GM12872 (cell line): ENCODE results near the gene TMEM184C.

Experiments used
- TF ChIP-seq, protein P1 (sequence below): IDR thresholded peaks from 3 replicates; pipeline ENCODE4 v1.5.1; 2011; ENCODE audit warnings: low read depth, mild to moderate bottlenecking, low read length, moderate library complexity; ENCODE audit not compliant: insufficient read depth

The TMEM184C gene

GRCh38 chr4:147599769-147600168 lies 17.4 kb upstream of the TMEM184C start:
- TF ChIP-seq, protein P1, sequence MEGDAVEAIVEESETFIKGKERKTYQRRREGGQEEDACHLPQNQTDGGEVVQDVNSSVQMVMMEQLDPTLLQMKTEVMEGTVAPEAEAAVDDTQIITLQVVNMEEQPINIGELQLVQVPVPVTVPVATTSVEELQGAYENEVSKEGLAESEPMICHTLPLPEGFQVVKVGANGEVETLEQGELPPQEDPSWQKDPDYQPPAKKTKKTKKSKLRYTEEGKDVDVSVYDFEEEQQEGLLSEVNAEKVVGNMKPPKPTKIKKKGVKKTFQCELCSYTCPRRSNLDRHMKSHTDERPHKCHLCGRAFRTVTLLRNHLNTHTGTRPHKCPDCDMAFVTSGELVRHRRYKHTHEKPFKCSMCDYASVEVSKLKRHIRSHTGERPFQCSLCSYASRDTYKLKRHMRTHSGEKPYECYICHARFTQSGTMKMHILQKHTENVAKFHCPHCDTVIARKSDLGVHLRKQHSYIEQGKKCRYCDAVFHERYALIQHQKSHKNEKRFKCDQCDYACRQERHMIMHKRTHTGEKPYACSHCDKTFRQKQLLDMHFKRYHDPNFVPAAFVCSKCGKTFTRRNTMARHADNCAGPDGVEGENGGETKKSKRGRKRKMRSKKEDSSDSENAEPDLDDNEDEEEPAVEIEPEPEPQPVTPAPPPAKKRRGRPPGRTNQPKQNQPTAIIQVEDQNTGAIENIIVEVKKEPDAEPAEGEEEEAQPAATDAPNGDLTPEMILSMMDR, result no peak

DNA sequence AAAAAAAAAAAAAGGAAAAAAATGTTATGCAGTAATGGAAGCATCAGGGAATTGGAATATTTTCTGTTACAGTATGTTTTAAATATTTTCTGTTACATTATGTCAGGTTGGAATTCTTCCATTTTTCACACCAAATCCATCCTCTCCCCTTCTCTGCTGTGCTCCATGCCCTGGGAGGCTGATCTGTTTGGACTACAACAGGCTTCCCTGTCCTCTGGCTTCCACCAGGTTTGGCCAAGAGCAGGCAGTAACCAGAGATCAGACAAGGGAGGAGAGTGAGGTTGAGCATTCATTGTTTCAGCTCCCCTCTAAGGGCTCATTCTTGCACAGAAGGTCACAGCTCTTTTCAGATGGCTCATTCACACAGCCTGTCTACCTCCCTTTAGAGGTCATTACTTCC lies 11.7 kb upstream of the TMEM184C start:
- TF ChIP-seq, protein P1, result no peak

- TF ChIP-seq, protein P1, result no peak
Measured at GRCh38 chr4:147607471-147607870, 9.7 kb upstream of the TMEM184C start.

DNA sequence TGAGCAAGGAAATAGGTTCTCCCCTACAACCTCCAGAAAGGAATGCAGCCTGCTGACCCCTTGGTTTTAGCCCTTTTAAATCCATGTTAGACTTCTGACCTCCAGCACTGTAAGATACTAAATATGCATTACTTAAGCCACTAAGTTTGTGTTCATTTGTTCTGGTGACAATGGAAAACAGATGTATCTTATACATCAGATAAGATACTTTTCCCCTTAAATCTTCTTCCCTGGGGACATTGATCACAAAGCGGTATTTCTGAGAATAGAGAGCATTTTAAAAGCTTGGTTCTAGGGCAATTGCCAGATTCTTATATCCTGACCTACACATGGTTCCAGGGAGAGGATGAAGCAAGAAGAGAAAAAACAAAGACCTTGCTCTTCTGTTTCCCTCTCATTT lies 6.5 kb upstream of the TMEM184C start:
- TF ChIP-seq, protein P1, result no peak

- TF ChIP-seq, protein P1, result no peak
Measured at GRCh38 chr4:147616849-147617172, 386 bp upstream of the TMEM184C start.

DNA sequence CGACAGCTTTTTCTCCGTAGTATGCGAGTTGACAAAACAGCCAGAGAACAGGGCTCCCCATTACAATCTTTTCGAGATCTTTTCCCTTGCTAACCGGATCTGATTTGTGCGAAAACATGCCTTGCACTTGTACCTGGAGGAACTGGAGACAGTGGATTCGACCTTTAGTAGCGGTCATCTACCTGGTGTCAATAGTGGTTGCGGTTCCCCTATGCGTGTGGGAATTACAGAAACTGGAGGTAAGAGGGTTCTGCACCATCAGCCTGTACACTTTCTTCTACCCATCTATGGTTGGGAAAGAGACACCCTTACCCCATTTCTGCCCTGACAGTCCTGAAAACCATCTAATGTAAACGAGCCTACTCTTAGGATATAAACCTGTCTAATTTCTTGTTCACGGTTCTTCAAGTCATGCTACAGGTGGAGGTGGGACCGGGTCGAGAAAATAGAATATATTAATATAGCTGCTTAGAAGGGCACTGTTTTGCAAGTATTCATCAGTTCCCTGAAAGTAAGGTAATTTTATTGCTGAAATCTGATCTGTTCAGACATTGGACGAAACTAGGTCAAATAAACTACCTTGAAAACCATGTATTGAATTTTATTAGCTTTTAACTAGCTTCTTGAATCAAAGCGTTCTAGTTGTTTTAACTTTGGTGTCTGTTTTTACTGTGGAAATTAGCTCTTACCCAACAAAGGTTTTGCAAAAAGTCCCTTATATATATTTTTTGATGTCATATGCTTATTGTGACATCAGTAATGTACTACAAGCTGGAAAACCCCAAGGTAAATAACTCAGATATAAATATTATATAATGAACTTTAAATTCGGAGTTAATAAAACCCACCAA lies 869 bp downstream of the TMEM184C start:
- TF ChIP-seq, protein P1, result no peak

DNA sequence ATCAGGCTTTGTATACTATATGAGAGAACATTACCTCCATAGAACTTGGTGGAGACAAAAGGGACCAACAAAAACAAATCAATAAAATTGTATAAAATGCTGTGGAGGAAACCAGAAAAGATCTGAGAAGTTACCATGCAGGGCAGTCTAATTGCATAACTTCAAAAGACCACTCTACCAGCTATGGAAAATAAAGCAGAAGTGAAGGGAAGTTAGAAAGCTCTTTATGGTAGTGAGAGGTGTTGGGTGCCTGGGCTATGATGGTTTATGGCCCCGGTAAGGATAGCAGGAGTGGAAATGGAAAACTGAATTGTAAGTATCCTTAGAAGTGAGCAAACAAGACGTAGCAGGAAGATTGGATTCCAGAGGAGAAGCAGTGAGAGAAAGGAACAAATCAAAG lies 3.1 kb downstream of the TMEM184C start:
- TF ChIP-seq, protein P1, result no peak
